Right atrium auricular region (tissue), 2 donors: ENCODE results near the gene CEACAM19. TPM values are rescaled to one million over a fixed set of nuclear protein-coding genes. Genes with fewer than 3 reads are reported as not detected.

ENCODE experiments used
- DNase-seq: peaks from one replicate; pipeline ENCODE4 v3.0.0-alpha.2; 2019; ENCODE audit warnings: low spot score
- H3K27ac ChIP-seq, 2 donors: fragments of 200-600 bp; sonication (generic); 1 replicate in 1 of 2; 2 replicates in 1 of 2; pipeline ENCODE4 v1.5.1; 2016 to 2019
- H3K27me3 ChIP-seq, 2 donors: fragments of 200-600 bp; sonication (generic); one replicate each; pipeline versions ENCODE4 v1.5.1 to v1.6.0; 2017 to 2019
- H3K36me3 ChIP-seq: fragments of 200-600 bp; sonication (generic); one replicate; pipeline ENCODE4 v1.5.1; 2016
- H3K4me1 ChIP-seq, 2 donors: fragments of 200-600 bp; sonication (generic); one replicate each; pipeline versions ENCODE4 v1.5.1 to v1.6.0; 2017 to 2019
- H3K4me3 ChIP-seq, 2 donors: fragments of 200-600 bp; sonication (generic); 1 replicate in 1 of 2; 2 replicates in 1 of 2; pipeline ENCODE4 v1.5.1; 2017 to 2019; ENCODE audit warnings: mild to moderate bottlenecking in 1 of 2, moderate library complexity in 1 of 2
- H3K9me3 ChIP-seq, 2 donors: fragments of 200-600 bp; sonication (generic); one replicate each; pipeline ENCODE4 v1.5.1; 2019
- CTCF ChIP-seq, 2 donors: fragments of 200-600 bp; sonication (generic); IDR thresholded peaks; one replicate each; pipeline ENCODE4 v1.5.1; 2019; ENCODE audit warnings: antibody characterized with exemption in 2 of 2
- total RNA-seq, 2 donors: library from RNA; depleted of rRNA; stranded (reverse); fragments of >200 nt; gene quantifications; one replicate each; pipeline ENCODE4 v1.1.0, GENCODE V29; 2016

The CEACAM19 gene
- total RNA-seq, 2 donors from 2014 or later = 2.3 to 3.1 TPM

- Histone ChIP-seq H3K9me3 (no peaks in the 10 kb centered on the region), H3K27ac (peak within 1 kb of the TSS; percentile 88 to 92), H3K36me3 (peaks cover 9% of the 10 kb centered on the region), H3K4me3 (peak within 1 kb of the TSS; percentile 69 to 86), H3K4me1 (peaks cover 0 to 46% of the 10 kb centered on the region in 2 donors), H3K27me3 (no peaks in the 10 kb centered on the region)
- no peak for TF ChIP-seq CTCF (IDR thresholded peaks at IDR 0.05)
- peak; percentile 68 for DNase-seq
These were observed 27.5 kb upstream of the CEACAM19 start, which contains the start of gene PVR for GRCh38 chr19:44643605-44644401. TSS of gene PVR (plus strand) at chr19:44643910. CDS start at chr19:44644097, 187 bp downstream.

GRCh38 chr19:44644402-44645016, 26.8 kb upstream of the CEACAM19 start:
- peak overlapping the region; percentile 88 to 92 for H3K27ac ChIP-seq
- H3K27me3 ChIP-seq = no peaks in the 10 kb centered on the region
- peaks cover 9% of the 10 kb centered on the region for H3K36me3 ChIP-seq
- no peak for TF ChIP-seq CTCF (IDR thresholded peaks at IDR 0.05)
- peak overlapping the region; percentile 69 to 86 for H3K4me3 ChIP-seq
- H3K9me3 ChIP-seq = no peaks in the 10 kb centered on the region
- no peak for DNase-seq
- H3K4me1 ChIP-seq = peaks cover 0 to 53% of the 10 kb centered on the region in 2 donors

GRCh38 chr19:44645407-44646048, 25.8 kb upstream of the CEACAM19 start:
- DNase-seq = no peak
- no peaks in the 10 kb centered on the region for H3K27me3 ChIP-seq
- peaks cover 0 to 60% of the 10 kb centered on the region in 2 donors for H3K4me1 ChIP-seq
- TF ChIP-seq CTCF (IDR thresholded peaks at IDR 0.05) = no peak
- peak overlapping the region in 1 of 2 donors; percentile 74 for H3K27ac ChIP-seq
- H3K9me3 ChIP-seq = no peaks in the 10 kb centered on the region
- H3K4me3 ChIP-seq = no peak overlapping the region
- H3K36me3 ChIP-seq = peaks cover 18% of the 10 kb centered on the region

- Histone ChIP-seq H3K4me3 (no peak overlapping the region), H3K36me3 (peaks cover 24% of the 10 kb centered on the region), H3K27ac (peak overlapping the region; percentile 72 to 74), H3K4me1 (peaks cover 0 to 60% of the 10 kb centered on the region in 2 donors), H3K9me3 (no peaks in the 10 kb centered on the region), H3K27me3 (no peaks in the 10 kb centered on the region)
- no peak for DNase-seq
- TF ChIP-seq CTCF (IDR thresholded peaks at IDR 0.05) = no peak
These were observed 25.2 kb upstream of the CEACAM19 start for GRCh38 chr19:44646049-44646416.

GRCh38 chr19:44647144-44647543, 24.1 kb upstream of the CEACAM19 start:
- H3K27ac ChIP-seq = peak overlapping the region; percentile 72 to 74
- no peak for DNase-seq
- peaks cover 0 to 54% of the 10 kb centered on the region in 2 donors for H3K4me1 ChIP-seq
- no peaks in the 10 kb centered on the region for H3K27me3 ChIP-seq
- TF ChIP-seq CTCF (IDR thresholded peaks at IDR 0.05) = no peak
- peaks cover 33% of the 10 kb centered on the region for H3K36me3 ChIP-seq
- peak overlapping the region; percentile 4 to 19 for H3K4me3 ChIP-seq
- no peaks in the 10 kb centered on the region for H3K9me3 ChIP-seq
